WTC11 (cell line): ENCODE results near the gene GEMIN7. TPM values are rescaled to one million over a fixed set of nuclear protein-coding genes. Genes with fewer than 3 reads are reported as not detected.

Source experiments
- ATAC-seq: fragments of 200-7000 bp; cut with Tn5 transposase; 2 replicates; pipeline ENCODE4 v1.10.0; 2021; ENCODE audit warnings: mild to moderate bottlenecking, moderate library complexity
- CTCF ChIA-PET: fragments of 300-600 bp; sonication (Branson Sonifier 250); formaldehyde crosslinking; loops from one replicate; lab custom pipeline; 2021; ENCODE audit warnings: antibody characterized with exemption; lab: Charles Lee
- POLR2A ChIA-PET: fragments of 350-600 bp; sonication (Branson Sonifier 250); formaldehyde crosslinking; loops from one replicate; lab custom pipeline; 2021; ENCODE audit warnings: antibody characterized with exemption; lab: Charles Lee
- DNase-seq: peaks from one replicate; pipeline ENCODE4 v3.0.0; 2021; ENCODE audit warnings: low spot score
- H3K27ac Mint-ChIP-seq: 2 replicates; pipeline ENCODE4 v1.8.0; 2021; ENCODE audit warnings: mixed read lengths
- H3K27me3 Mint-ChIP-seq: 2 replicates; pipeline ENCODE4 v1.8.0; 2021; ENCODE audit warnings: low read depth, mild to moderate bottlenecking, moderate library complexity, mixed read lengths
- H3K36me3 Mint-ChIP-seq: 2 replicates; pipeline ENCODE4 v1.8.0; 2021; ENCODE audit warnings: mixed read lengths
- H3K4me1 Mint-ChIP-seq: 2 replicates; pipeline ENCODE4 v1.8.0; 2022; ENCODE audit warnings: mixed read lengths
- H3K4me3 Mint-ChIP-seq: 2 replicates; pipeline ENCODE4 v1.8.0; 2021; ENCODE audit warnings: mild to moderate bottlenecking, moderate library complexity, mixed read lengths
- H3K9me3 Mint-ChIP-seq: 2 replicates; pipeline ENCODE4 v1.8.0; 2021; ENCODE audit warnings: mixed read lengths
- ATF6 ChIP-seq: sonication (generic); formaldehyde crosslinking; IDR thresholded peaks from 2 replicates; pipeline ENCODE4 v1.8.1; 2023; ENCODE audit warnings: mild to moderate bottlenecking, missing genetic modification reagents
- ERG ChIP-seq: fragments of 250-450 bp; sonication (Bioruptor Pico); IDR thresholded peaks from 2 replicates; pipeline ENCODE4 v1.8.0; 2021; ENCODE audit warnings: mild to moderate bottlenecking
- ESRRA ChIP-seq: sonication (generic); formaldehyde crosslinking; IDR thresholded peaks from 2 replicates; pipeline ENCODE4 v1.8.1; 2022; ENCODE audit warnings: mild to moderate bottlenecking, missing genetic modification reagents, borderline replicate concordance
- FOXJ3 ChIP-seq: sonication (generic); formaldehyde crosslinking; IDR thresholded peaks from 2 replicates; pipeline ENCODE4 v1.9.0; 2021; ENCODE audit warnings: missing genetic modification reagents, mild to moderate bottlenecking, borderline replicate concordance
- HMGA2 ChIP-seq: fragments of 250-450 bp; sonication (Bioruptor Pico); IDR thresholded peaks from 2 replicates; pipeline ENCODE4 v1.4.0; 2021; ENCODE audit warnings: mild to moderate bottlenecking, moderate library complexity
- MAX ChIP-seq: sonication (generic); formaldehyde crosslinking; IDR thresholded peaks from 2 replicates; pipeline ENCODE4 v1.8.0; 2022; ENCODE audit warnings: mild to moderate bottlenecking, missing genetic modification reagents
- MXD4 ChIP-seq: fragments of 250-450 bp; sonication (Bioruptor Pico); IDR thresholded peaks from 2 replicates; pipeline ENCODE4 v1.8.0; 2021; ENCODE audit warnings: mild to moderate bottlenecking, moderate library complexity, borderline replicate concordance
- NFATC4 ChIP-seq: fragments of 250-450 bp; sonication (Bioruptor Pico); IDR thresholded peaks from 2 replicates; pipeline ENCODE4 v1.9.0; 2021; ENCODE audit warnings: mild to moderate bottlenecking
- PRRX2 ChIP-seq: fragments of 250-450 bp; sonication (Bioruptor Pico); IDR thresholded peaks from 2 replicates; pipeline ENCODE4 v1.8.0; 2021; ENCODE audit warnings: mild to moderate bottlenecking
- SP1 ChIP-seq: sonication (generic); formaldehyde crosslinking; conservative IDR thresholded peaks from 2 replicates; pipeline ENCODE4 v1.8.1; 2022; ENCODE audit warnings: missing genetic modification reagents
- STAT6 ChIP-seq: sonication (generic); formaldehyde crosslinking; conservative IDR thresholded peaks from 2 replicates; pipeline ENCODE4 v1.8.1; 2023; ENCODE audit warnings: mild to moderate bottlenecking, low read depth, missing genetic modification reagents, moderate library complexity
- TP53 ChIP-seq: sonication (generic); formaldehyde crosslinking; IDR thresholded peaks from 2 replicates; pipeline ENCODE4 v1.8.1; 2023; ENCODE audit warnings: mild to moderate bottlenecking, missing genetic modification reagents
- ZBTB43 ChIP-seq: sonication (generic); formaldehyde crosslinking; IDR thresholded peaks from 2 replicates; pipeline ENCODE4 v1.8.1; 2023; ENCODE audit warnings: mild to moderate bottlenecking, missing genetic modification reagents
- ZNF121 ChIP-seq: sonication (generic); formaldehyde crosslinking; IDR thresholded peaks from 2 replicates; pipeline ENCODE4 v1.8.0; 2023; ENCODE audit warnings: missing genetic modification reagents
- ZNF232 ChIP-seq: sonication (generic); formaldehyde crosslinking; IDR thresholded peaks from 2 replicates; pipeline ENCODE4 v1.8.0; 2022; ENCODE audit warnings: mild to moderate bottlenecking, missing genetic modification reagents
- ZNF512 ChIP-seq: sonication (generic); formaldehyde crosslinking; IDR thresholded peaks from 2 replicates; pipeline ENCODE4 v1.8.1; 2022; ENCODE audit warnings: missing genetic modification reagents, borderline replicate concordance
- ZNF671 ChIP-seq: fragments of 250-450 bp; sonication (Bioruptor Pico); IDR thresholded peaks from 2 replicates; pipeline ENCODE4 v1.8.0; 2021; ENCODE audit warnings: mild to moderate bottlenecking
- total RNA-seq: library from RNA; stranded (reverse); gene quantifications from 3 replicates; pipeline ENCODE4 v1.2.3, GENCODE V29; 2021
- TF ChIP-seq, protein P1 (sequence below): fragments of 200-600 bp; IDR thresholded peaks from 2 replicates; pipeline ENCODE4 v1.8.0; 2022; ENCODE audit warnings: antibody characterized with exemption
- TF ChIP-seq, protein P2 (sequence below): fragments of 250-450 bp; sonication (Bioruptor Pico); IDR thresholded peaks from 2 replicates; pipeline ENCODE4 v1.9.0; 2021; ENCODE audit warnings: moderate library complexity, mild to moderate bottlenecking, inconsistent platforms, borderline replicate concordance
- TF ChIP-seq, protein P3 (sequence below): sonication (generic); formaldehyde crosslinking; IDR thresholded peaks from 2 replicates; pipeline ENCODE4 v1.8.1; 2022; ENCODE audit warnings: low read depth, mild to moderate bottlenecking, moderate library complexity, missing genetic modification reagents, borderline replicate concordance

GEMIN7 gene
- total RNA-seq, 1 experiment from 2014 or later = 55.0 TPM

DNA sequence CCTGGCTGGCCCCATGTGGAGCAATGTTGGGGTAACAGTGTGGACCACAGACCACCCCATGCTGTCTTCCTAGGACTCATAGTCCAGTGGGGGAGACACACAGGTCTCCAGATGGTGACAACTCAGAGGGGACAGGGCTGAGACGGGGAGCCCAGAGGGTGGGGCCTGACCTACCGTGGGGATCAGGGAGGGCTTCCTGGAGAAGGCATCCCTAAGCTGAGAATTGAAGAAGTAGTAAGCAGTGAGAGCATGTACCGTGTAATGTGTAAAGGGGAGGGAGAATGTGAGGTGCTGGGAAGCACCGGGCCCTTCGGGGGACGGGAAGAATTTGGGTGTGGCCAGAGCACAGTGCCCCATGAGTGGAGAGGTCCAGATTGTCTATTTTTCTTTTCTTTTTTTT is 45.0 kb downstream of the GEMIN7 start (continued):
- no peak for TF ChIP-seq TP53
- no peak for TF ChIP-seq ZNF671 (CRISPR knock-in tag)
- TF ChIP-seq, all 79 proteins: peak for 0

DNA sequence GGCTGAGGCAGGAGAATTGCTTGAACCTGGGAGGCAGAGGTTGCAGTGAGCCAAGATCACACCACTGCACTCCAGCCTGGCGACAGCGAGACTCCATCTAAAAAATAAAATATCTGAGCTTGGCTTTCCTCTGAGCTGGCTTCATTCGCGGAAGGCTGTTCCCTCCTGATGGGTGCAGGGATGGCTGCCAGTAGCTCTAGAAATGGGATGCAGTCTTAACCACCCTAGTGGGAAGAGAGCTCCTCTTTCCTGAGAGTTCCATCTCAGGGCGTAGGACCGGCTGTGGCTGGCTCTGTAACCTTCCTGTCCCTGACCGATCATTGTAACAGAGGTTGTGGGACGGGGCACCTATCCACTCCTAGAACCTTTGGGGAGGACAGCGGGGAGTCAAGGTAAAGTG is 46.3 kb downstream of the GEMIN7 start:
- DNase-seq = no peak
- Mint-ChIP-seq H3K27ac (no peak overlapping the region), H3K36me3 (no peaks in the 10 kb centered on the region), H3K4me1 (peaks cover 10% of the 10 kb centered on the region), H3K9me3 (no peaks in the 10 kb centered on the region), H3K27me3 (no peaks in the 10 kb centered on the region), H3K4me3 (no peak overlapping the region)
- TF ChIP-seq, protein P1, sequence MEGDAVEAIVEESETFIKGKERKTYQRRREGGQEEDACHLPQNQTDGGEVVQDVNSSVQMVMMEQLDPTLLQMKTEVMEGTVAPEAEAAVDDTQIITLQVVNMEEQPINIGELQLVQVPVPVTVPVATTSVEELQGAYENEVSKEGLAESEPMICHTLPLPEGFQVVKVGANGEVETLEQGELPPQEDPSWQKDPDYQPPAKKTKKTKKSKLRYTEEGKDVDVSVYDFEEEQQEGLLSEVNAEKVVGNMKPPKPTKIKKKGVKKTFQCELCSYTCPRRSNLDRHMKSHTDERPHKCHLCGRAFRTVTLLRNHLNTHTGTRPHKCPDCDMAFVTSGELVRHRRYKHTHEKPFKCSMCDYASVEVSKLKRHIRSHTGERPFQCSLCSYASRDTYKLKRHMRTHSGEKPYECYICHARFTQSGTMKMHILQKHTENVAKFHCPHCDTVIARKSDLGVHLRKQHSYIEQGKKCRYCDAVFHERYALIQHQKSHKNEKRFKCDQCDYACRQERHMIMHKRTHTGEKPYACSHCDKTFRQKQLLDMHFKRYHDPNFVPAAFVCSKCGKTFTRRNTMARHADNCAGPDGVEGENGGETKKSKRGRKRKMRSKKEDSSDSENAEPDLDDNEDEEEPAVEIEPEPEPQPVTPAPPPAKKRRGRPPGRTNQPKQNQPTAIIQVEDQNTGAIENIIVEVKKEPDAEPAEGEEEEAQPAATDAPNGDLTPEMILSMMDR = no peak
- TF ChIP-seq ATF6 (CRISPR knock-in tag) = no peak
- no peak for TF ChIP-seq STAT6
- TF ChIP-seq MAX (CRISPR knock-in tag) = no peak
- TF ChIP-seq ESRRA (CRISPR knock-in tag) = no peak
- TF ChIP-seq MXD4 (CRISPR knock-in tag) = no peak
- no peak for TF ChIP-seq ERG (CRISPR knock-in tag)
- TF ChIP-seq NFATC4 (CRISPR knock-in tag) = no peak
- no peak for ATAC-seq
- ChIA-PET POLR2A (no interaction called here), CTCF (interaction anchor here (0.6 to 2.5 kb wide), 25 partner anchors 7 to 402 kb away, joined by 3 to 19 read pairs (median 6); partner anchors contain the start of genes BLOC1S3, CLASRP, NKPD1 and PPP1R37)

DNA sequence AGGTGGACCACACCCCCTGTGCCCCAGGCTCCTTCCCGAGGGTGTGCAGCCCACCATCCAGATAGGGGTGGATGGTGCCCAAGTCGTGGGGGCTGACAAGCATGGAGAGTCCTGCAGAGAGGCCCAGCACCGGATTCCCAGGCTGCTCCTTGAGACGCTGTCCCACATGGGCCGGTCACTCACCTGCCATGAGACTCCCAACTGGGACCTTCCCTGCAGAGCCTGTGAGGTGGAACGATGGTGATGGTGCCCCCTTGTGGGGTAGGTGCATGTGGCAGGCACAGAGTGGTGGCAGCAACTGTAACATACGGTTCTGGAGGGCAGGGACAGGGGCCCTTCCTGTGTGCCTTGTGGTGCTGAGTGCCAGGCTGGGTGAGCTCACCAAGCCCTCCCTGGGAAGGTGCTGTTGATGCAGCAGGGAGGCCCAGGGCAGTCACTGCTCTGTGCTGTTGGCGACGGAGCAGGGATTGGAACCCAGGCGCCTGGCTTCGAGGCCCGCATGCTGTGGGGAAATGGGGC is 47.0 kb downstream of the GEMIN7 start:
- CTCF ChIA-PET = interaction anchor here (0.7 to 2.5 kb wide), 27 partner anchors 8 to 224 kb away, joined by 3 to 19 read pairs (median 5); partner anchors contain the start of genes BLOC1S3, CLASRP, NKPD1 and PPP1R37
- Mint-ChIP-seq H3K27me3 (no peaks in the 10 kb centered on the region), H3K4me1 (peaks cover 17% of the 10 kb centered on the region), H3K36me3 (no peaks in the 10 kb centered on the region), H3K27ac (peak overlapping the region; percentile 19; the same call in 1 of the 2 replicates), H3K4me3 (no peak overlapping the region), H3K9me3 (no peaks in the 10 kb centered on the region)
- ATAC-seq = peak; percentile 93
- POLR2A ChIA-PET = interaction anchor here (0.5 kb wide), 1 partner anchor 214 kb away, joined by 3 read pairs; no protein-coding TSS in a partner anchor
- peak; percentile 90 for DNase-seq
- TF ChIP-seq FOXJ3 (no peak), ZBTB43 (CRISPR knock-in tag) (no peak), PRRX2 (no peak), SP1 (CRISPR knock-in tag) (0 out of 2 replicates have a peak, but pooled peaks have one; percentile 31), ZNF232 (CRISPR knock-in tag) (no peak), HMGA2 (CRISPR knock-in tag) (no peak), ZNF512 (CRISPR knock-in tag) (no peak), ZNF121 (CRISPR knock-in tag) (peak; percentile 7; the same call in 1 of the 2 replicates)
- TF ChIP-seq, protein P2, sequence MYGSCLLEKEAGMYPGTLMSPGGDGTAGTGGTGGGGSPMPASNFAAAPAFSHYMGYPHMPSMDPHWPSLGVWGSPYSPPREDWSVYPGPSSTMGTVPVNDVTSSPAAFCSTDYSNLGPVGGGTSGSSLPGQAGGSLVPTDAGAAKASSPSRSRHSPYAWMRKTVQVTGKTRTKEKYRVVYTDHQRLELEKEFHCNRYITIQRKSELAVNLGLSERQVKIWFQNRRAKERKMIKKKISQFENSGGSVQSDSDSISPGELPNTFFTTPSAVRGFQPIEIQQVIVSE (CRISPR knock-in tag) = no peak
- TF ChIP-seq, protein P3, sequence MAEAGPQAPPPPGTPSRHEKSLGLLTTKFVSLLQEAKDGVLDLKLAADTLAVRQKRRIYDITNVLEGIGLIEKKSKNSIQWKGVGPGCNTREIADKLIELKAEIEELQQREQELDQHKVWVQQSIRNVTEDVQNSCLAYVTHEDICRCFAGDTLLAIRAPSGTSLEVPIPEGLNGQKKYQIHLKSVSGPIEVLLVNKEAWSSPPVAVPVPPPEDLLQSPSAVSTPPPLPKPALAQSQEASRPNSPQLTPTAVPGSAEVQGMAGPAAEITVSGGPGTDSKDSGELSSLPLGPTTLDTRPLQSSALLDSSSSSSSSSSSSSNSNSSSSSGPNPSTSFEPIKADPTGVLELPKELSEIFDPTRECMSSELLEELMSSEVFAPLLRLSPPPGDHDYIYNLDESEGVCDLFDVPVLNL (CRISPR knock-in tag) = no peak
